ENCODE data around the gene RHOV. TPM values are rescaled to one million over a fixed set of nuclear protein-coding genes. Genes with fewer than 3 reads are reported as not detected.

RHOV gene
- total RNA-seq, 2 experiments from 2014 or later: 0.63 to 1.5 TPM

- peaks cover 18% of the 10 kb centered on the region; the same call in 1 of the 2 replicates for H3K79me2 ChIP-seq (ENCODE audit: insufficient read depth, low read depth, low read length)
- peak overlapping the region; percentile 45; the same call in 1 of the 2 replicates for H2AFZ ChIP-seq (ENCODE audit: low read length)
- ChIA-PET POLR2A (interaction anchor here (0.8 to 2.9 kb wide), 5 partner anchors 8 to 87 kb away, joined by 4 to 28 read pairs (median 7); partner anchors contain the start of genes CHAC1 and DNAJC17), CTCF (ENCODE audit: unreplicated experiment) (interaction anchor here (0.6 to 4.2 kb wide), 10 partner anchors 8 to 305 kb away, joined by 3 to 70 read pairs (median 4); no protein-coding TSS in a partner anchor)
- 0 out of 2 replicates have a peak, but pooled peaks cover 4% of the 10 kb centered on the region for H4K20me1 ChIP-seq (ENCODE audit: insufficient read depth, low read length)
- TF ChIP-seq EZH2phosphoT487 (IDR thresholded peaks at IDR 0.05; ENCODE audit: borderline replicate concordance, low read depth, low read length) (no peak), CTCF (conservative IDR thresholded peaks at IDR 0.05; ENCODE audit: low read length) (peak; percentile 74)
- peak overlapping the region; percentile 90 for H3K4me3 ChIP-seq (ENCODE audit: low read depth, low read length, poor library complexity, severe bottlenecking)
- H3K9me2 ChIP-seq (ENCODE audit: insufficient read depth, low read length): no peaks in the 10 kb centered on the region
- H3K9me3 ChIP-seq (ENCODE audit: low read length): no peaks in the 10 kb centered on the region
- H3K27ac ChIP-seq (ENCODE audit: low read depth, low read length, poor library complexity, severe bottlenecking): peak overlapping the region; percentile 31
- H3K36me3 ChIP-seq (ENCODE audit: insufficient read depth, low read length): peaks cover 37% of the 10 kb centered on the region
- peak; percentile 81 for DNase-seq (ENCODE audit: low spot score)
- BruUV-seq (replicated peaks): TSS peak; percentile 68
- intact Hi-C loops (cut with micrococcal nuclease; ENCODE audit: unreplicated experiment): loop anchor here (1.0 to 5.0 kb wide), 7 partner anchors 38 to 328 kb away; partner anchors contain the start of genes C15orf62, CCDC32, DNAJC17 and RAD51
- H3K4me1 ChIP-seq (ENCODE audit: insufficient read depth, low read length, poor library complexity, severe bottlenecking): peaks cover 36% of the 10 kb centered on the region
- peak overlapping the region; percentile 85 for H3K4me2 ChIP-seq (ENCODE audit: low read length)
Measured at GRCh38 chr15:40894681-40895448, 20.8 kb upstream of the RHOV start.

DNA sequence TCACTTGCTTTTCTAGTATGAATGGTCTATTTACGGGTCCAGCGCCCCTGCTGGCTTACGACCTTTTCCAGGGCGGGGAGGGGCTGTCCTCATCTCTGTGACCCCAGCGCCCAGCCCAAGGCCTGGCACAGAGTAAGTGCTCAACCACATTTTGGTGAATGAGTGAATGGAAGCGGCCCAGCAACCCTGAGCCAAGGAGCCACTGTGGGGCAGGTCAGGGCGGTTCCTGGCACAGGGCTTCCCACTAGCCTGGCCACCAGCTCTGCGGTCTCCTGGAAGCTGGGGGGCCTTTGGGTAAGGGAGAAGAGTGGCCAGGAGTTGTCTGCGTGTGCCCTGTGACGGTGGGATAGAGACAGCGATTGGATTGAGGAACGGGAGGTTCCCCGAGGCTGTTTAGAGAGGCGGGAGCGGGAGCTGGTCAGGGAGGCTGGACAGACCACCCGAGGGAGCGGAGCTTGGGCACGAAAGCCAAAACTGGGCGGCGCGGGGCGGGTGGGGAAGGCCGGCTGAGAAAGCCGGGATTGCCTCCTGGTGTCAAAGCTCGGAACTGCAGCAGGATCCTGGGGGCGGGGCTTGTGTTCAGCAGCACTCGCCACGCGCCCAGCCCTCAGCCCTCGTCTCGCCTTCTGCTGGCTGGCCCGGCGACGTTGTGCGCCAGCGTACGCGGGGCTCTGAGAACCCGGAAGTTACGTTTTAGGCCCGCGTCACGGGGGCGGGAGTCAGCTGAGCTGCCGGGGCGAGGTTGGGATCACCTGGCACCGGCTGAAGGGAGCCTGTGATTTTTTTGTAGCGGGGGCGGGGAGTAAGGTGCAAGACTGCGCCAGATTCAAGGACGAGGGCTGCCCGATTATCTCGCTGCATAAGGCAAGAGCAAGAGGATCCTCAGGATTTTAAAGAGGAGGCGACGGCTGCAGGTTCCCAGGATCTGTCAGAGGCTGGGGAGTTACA is 20.0 kb upstream of the RHOV start, which contains the start of gene VPS18:
Gene VPS18 (plus strand): TSS at position 718 of the 948 bp plus-strand sequence. CDS start 319 bp downstream, outside the sequence.
- Histone ChIP-seq H3K36me3 (ENCODE audit: insufficient read depth, low read length) (peaks cover 29% of the 10 kb centered on the region), H2AFZ (ENCODE audit: low read length) (peak within 1 kb of the TSS; percentile 88), H3K9me2 (ENCODE audit: insufficient read depth, low read length) (no peaks in the 10 kb centered on the region), H3K27ac (ENCODE audit: low read depth, low read length, poor library complexity, severe bottlenecking) (peak within 1 kb of the TSS; percentile 31), H3K4me2 (ENCODE audit: low read length) (peak within 1 kb of the TSS; percentile 85), H3K9me3 (ENCODE audit: low read length) (no peaks in the 10 kb centered on the region), H3K4me1 (ENCODE audit: insufficient read depth, low read length, poor library complexity, severe bottlenecking) (peaks cover 36% of the 10 kb centered on the region), H4K20me1 (ENCODE audit: insufficient read depth, low read length) (0 out of 2 replicates have a peak, but pooled peaks cover 4% of the 10 kb centered on the region), H3K79me2 (ENCODE audit: insufficient read depth, low read depth, low read length) (peaks cover 18% of the 10 kb centered on the region; the same call in 1 of the 2 replicates), H3K4me3 (ENCODE audit: low read depth, low read length, poor library complexity, severe bottlenecking) (peak within 1 kb of the TSS; percentile 90)
- BruUV-seq (replicated peaks): no TSS peak
- intact Hi-C loops (cut with micrococcal nuclease; ENCODE audit: unreplicated experiment): loop anchor here (1.0 to 5.0 kb wide), 6 partner anchors 37 to 327 kb away; partner anchors contain the start of genes C15orf62, CCDC32, RAD51 and RPUSD2
- ChIA-PET CTCF (ENCODE audit: unreplicated experiment) (interaction anchor here (0.5 to 4.2 kb wide), 13 partner anchors 9 to 1466 kb away, joined by 3 to 70 read pairs (median 5); no protein-coding TSS in a partner anchor), POLR2A (interaction anchor here (0.8 to 2.9 kb wide), 6 partner anchors 9 to 360 kb away, joined by 3 to 28 read pairs (median 7); partner anchors contain the start of genes CHAC1 and DNAJC17)
- DNase-seq (ENCODE audit: low spot score): peak; percentile 98
- peak; percentile 76 for TF ChIP-seq CTCF (conservative IDR thresholded peaks at IDR 0.05; ENCODE audit: low read length)
- no peak for TF ChIP-seq EZH2phosphoT487 (IDR thresholded peaks at IDR 0.05; ENCODE audit: borderline replicate concordance, low read depth, low read length)
